GM12878 (cell line): Measurements from ENCODE around the gene SPAG16. TPM values are rescaled to one million over a fixed set of nuclear protein-coding genes. Genes with fewer than 3 reads are reported as not detected.

Experiments
- ATAC-seq: fragments of 200-7000 bp; cut with Tn5 transposase; 3 replicates; pipeline ENCODE4 v1.9.1; 2020; ENCODE audit warnings: mild to moderate bottlenecking, moderate library complexity
- BruUV-seq: library from RNA; stranded (reverse); fragments of 400-500 nt; replicated peaks from 2 replicates; lab custom pipeline; 2021; lab: Mats Ljungman, UMichigan
- CTCF ChIA-PET: fragments of 300-600 bp; sonication (Branson Sonifier 250); formaldehyde crosslinking; extraction: SDS; loops from one replicate; lab custom pipeline; 2021; ENCODE audit warnings: inconsistent platforms; lab: Yijun Ruan, JAX
- POLR2A ChIA-PET: fragments of 350-600 bp; formaldehyde crosslinking; extraction: SDS; loops from one replicate; lab custom pipeline; 2021; ENCODE audit warnings: inconsistent platforms; lab: Charles Lee
- RAD21 ChIA-PET: fragments of 300-600 bp; sonication (Branson Sonifier 250); formaldehyde crosslinking; loops from one replicate; lab custom pipeline; 2023; ENCODE audit warnings: antibody characterized with exemption; ENCODE audit not compliant: unreplicated experiment; lab: Charles Lee
- SMC1A ChIA-PET: fragments of 300-600 bp; sonication (Branson Sonifier 250); formaldehyde crosslinking; loops from one replicate; lab custom pipeline; 2023; ENCODE audit not compliant: unreplicated experiment, uncharacterized antibody; lab: Charles Lee
- DNase-seq: peaks from one replicate; pipeline ENCODE4 v3.0.0-alpha.2; 2011; ENCODE audit warnings: low read depth, low spot score
- FAIRE-seq: peaks from 3 replicates; lab custom pipeline; 2011; peaks lifted over from hg19 to GRCh38; lab: Jason Lieb, UNC
- H2AFZ ChIP-seq: 2 replicates; pipeline ENCODE4 v1.6.0; 2011; ENCODE audit warnings: low read depth, low read length, control low read depth; ENCODE audit not compliant: control insufficient read depth
- H3K27ac ChIP-seq: 2 replicates; pipeline ENCODE4 v1.5.1; 2011; ENCODE audit warnings: control low read depth; ENCODE audit not compliant: control insufficient read depth, insufficient read depth
- H3K27me3 ChIP-seq, 2 experiments: replicated peaks in 1 of 2; 2 replicates each; pipeline versions ENCODE4 v1.6.0 to v1.6.1; 2011; ENCODE audit warnings: low read length in 1 of 2; ENCODE audit not compliant: control insufficient read depth in 2 of 2, insufficient read depth in 2 of 2
- H3K36me3 ChIP-seq, 2 experiments: 2 replicates each; pipeline ENCODE4 v1.5.1; 2011; ENCODE audit warnings: low read length in 1 of 2; ENCODE audit not compliant: control insufficient read depth in 2 of 2, insufficient read depth in 2 of 2
- H3K4me1 ChIP-seq: 2 replicates; pipeline ENCODE4 v1.6.1; 2011; ENCODE audit warnings: mild to moderate bottlenecking, low read length, moderate library complexity, mixed read lengths; ENCODE audit not compliant: control insufficient read depth, insufficient read depth
- H3K4me2 ChIP-seq: 2 replicates; pipeline ENCODE4 v1.6.0; 2011; ENCODE audit warnings: control low read depth; ENCODE audit not compliant: control insufficient read depth, insufficient read depth
- H3K4me3 ChIP-seq: fragments of 200-600 bp; sonication (generic); 2 replicates; pipeline ENCODE4 v1.5.1; 2016
- H3K79me2 ChIP-seq: 2 replicates; pipeline ENCODE4 v1.6.0; 2011; ENCODE audit warnings: low read length; ENCODE audit not compliant: control insufficient read depth, insufficient read depth
- H3K9ac ChIP-seq: 2 replicates; pipeline ENCODE4 v1.8.0; 2011; ENCODE audit warnings: low read length, control low read depth, mixed read lengths; ENCODE audit not compliant: control insufficient read depth, insufficient read depth
- H3K9me3 ChIP-seq: replicated peaks from 3 replicates; pipeline ENCODE4 v1.5.1; 2011; ENCODE audit warnings: mild to moderate bottlenecking, low read length; ENCODE audit not compliant: control insufficient read depth, insufficient read depth
- H4K20me1 ChIP-seq: 2 replicates; pipeline ENCODE4 v1.6.0; 2011; ENCODE audit not compliant: control insufficient read depth, insufficient read depth
- ASH2L ChIP-seq: fragments of 300-600, 200-600 bp; sonication (generic); IDR thresholded peaks from 2 replicates; pipeline ENCODE4 v1.6.1; 2017; ENCODE audit warnings: low read depth, mild to moderate bottlenecking, borderline replicate concordance
- CBFB ChIP-seq: IDR thresholded peaks from 2 replicates; pipeline ENCODE4 v1.6.1; 2016; ENCODE audit warnings: antibody characterized with exemption, low read depth
- KDM1A ChIP-seq: fragments of 200-600 bp; sonication (generic); IDR thresholded peaks from 2 replicates; pipeline ENCODE4 v1.6.1; 2016; ENCODE audit warnings: borderline replicate concordance
- NBN ChIP-seq: fragments of 450-650 bp; IDR thresholded peaks from 2 replicates; pipeline ENCODE4 v1.6.1; 2016
- NFIC ChIP-seq: IDR thresholded peaks from 2 replicates; pipeline ENCODE4 v1.6.1; 2012; ENCODE audit warnings: low read depth, mild to moderate bottlenecking, inconsistent platforms, low read length, moderate library complexity
- NRF1 ChIP-seq: conservative IDR thresholded peaks from 2 replicates; pipeline ENCODE4 v1.6.1; 2011; ENCODE audit warnings: mild to moderate bottlenecking, low read depth, low read length, improper control_type of control experiment
- ZNF622 ChIP-seq: fragments of 450-650 bp; IDR thresholded peaks from 2 replicates; pipeline ENCODE4 v1.6.1; 2017; ENCODE audit warnings: mild to moderate bottlenecking, inconsistent platforms
- ZSCAN29 ChIP-seq: fragments of 450-650 bp; IDR thresholded peaks from 2 replicates; pipeline ENCODE4 v1.6.1; 2017; ENCODE audit warnings: mild to moderate bottlenecking, moderate library complexity
- WGBS: methylation state at CpG from one replicate; pipeline ENCODE4 v1.1.6; 2016; ENCODE audit warnings: low lambda C conversion rate; ENCODE audit not compliant: insufficient replicate concordance, insufficient coverage; ENCODE audit errors: missing lambda C conversion rate; 5-methylcytosine and 5-hydroxymethylcytosine counted together
- in situ Hi-C: fragments of 300-500 bp; cut with MboI; formaldehyde crosslinking; loops from 9 replicates; pipeline ENCODE4 v1.14.3; 2018; ENCODE audit warnings: mixed read lengths
- intact Hi-C: fragments of 100-400 bp; cut with micrococcal nuclease; formaldehyde crosslinking; loops from one replicate; pipeline ENCODE4 v1.14.2; 2022; ENCODE audit not compliant: unreplicated experiment
- polyA plus RNA-seq, 11 experiments: library from polyadenylated mRNA; depleted of rRNA in 4 of 11; unstranded in 6 of 11; stranded (reverse) in 5 of 11; fragments of >200 nt; fragmentation: Nextera tagmentation in 4 of 11; fragmentation: Illumina TruSeq in 1 of 11; extraction: Ambion mirVana in 4 of 11; extraction: Trizol in 1 of 11; gene quantifications; 1 replicate in 1 of 11; 2 replicates in 10 of 11; pipeline versions ENCODE4 v1.2.1 to v1.2.3, GENCODE V29; 2011 to 2016; ENCODE audit warnings: inconsistent platforms in 2 of 11, missing spikeins in 2 of 11, low read depth in 1 of 11
- total RNA-seq, 4 experiments: library from RNA; depleted of rRNA in 3 of 4; stranded (reverse); fragments of >200 nt in 3 of 4; fragmentation: Illumina TruSeq in 1 of 4; extraction: Trizol in 1 of 4; gene quantifications; 2 replicates each; pipeline versions ENCODE4 v1.2.1 to v1.2.3, GENCODE V29; 2013 to 2021
- TF ChIP-seq, protein P1 (sequence below): fragments of 450-650 bp; IDR thresholded peaks from 2 replicates; pipeline ENCODE4 v1.6.1; 2016; ENCODE audit warnings: mild to moderate bottlenecking
- TF ChIP-seq, protein P2 (sequence below): fragments of 450-650 bp; IDR thresholded peaks from 2 replicates; pipeline ENCODE4 v1.6.1; 2017; ENCODE audit warnings: low read depth, mild to moderate bottlenecking, moderate library complexity
- TF ChIP-seq, protein P3 (sequence below): fragments of 450-650 bp; IDR thresholded peaks from 2 replicates; pipeline ENCODE4 v1.6.1; 2017; ENCODE audit warnings: antibody characterized with exemption, mild to moderate bottlenecking, moderate library complexity
- TF ChIP-seq, protein P4 (sequence below): fragments of 150-350 bp; IDR thresholded peaks from 2 replicates; pipeline ENCODE4 v1.6.1; 2016; ENCODE audit warnings: low read depth, low read length

The SPAG16 gene
- total and polyA plus RNA-seq, 10 of the 15 experiments (the other 5 are each of a cell fraction or from before 2014, with no cell fraction given), result 6.0 to 25.0 (median 15.2) TPM

DNA sequence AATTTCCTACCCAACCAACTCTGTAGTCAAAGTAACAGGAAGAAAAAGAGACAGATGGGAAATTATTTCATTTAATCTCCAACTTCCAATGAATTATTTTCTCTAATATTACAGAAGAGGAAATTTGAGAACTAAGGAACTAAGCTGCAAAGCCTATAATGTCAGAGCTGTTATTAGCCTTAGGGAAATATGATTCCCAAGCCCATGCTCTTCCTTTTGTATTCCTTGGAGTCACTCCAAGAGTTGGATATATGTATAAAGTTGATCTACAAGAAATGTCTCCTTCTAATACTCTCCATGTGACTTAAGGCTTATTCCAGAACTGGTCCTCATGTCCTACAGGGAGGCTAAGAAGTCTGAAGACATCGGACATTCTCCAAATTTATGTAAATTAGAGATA lies 1095.0 kb downstream of the SPAG16 start:
- Histone ChIP-seq H3K4me2 (no peak overlapping the region), H3K4me3 (no peak overlapping the region), H2AFZ (no peak overlapping the region), H3K9me3 (no peaks in the 10 kb centered on the region), H3K36me3 (no peaks in the 10 kb centered on the region), H4K20me1 (no peaks in the 10 kb centered on the region), H3K27me3 (no peaks in the 10 kb centered on the region), H3K79me2 (no peaks in the 10 kb centered on the region), H3K9ac (no peak overlapping the region), H3K27ac (no peak overlapping the region), H3K4me1 (no peaks in the 10 kb centered on the region)
- intact Hi-C loops, result no loop called here
- DNase-seq, result no peak
- CTCF ChIA-PET, result no interaction called here
- POLR2A ChIA-PET, result interaction anchor here (0.6 kb wide), 1 partner anchor 53 kb away, joined by 5 read pairs; no protein-coding TSS in a partner anchor
- RAD21 ChIA-PET, result no interaction called here
- no peak for FAIRE-seq
- 53% methylated on average over 1 of the region's 1 CpG for WGBS
- no TSS peak for BruUV-seq
- TF ChIP-seq, protein P1, sequence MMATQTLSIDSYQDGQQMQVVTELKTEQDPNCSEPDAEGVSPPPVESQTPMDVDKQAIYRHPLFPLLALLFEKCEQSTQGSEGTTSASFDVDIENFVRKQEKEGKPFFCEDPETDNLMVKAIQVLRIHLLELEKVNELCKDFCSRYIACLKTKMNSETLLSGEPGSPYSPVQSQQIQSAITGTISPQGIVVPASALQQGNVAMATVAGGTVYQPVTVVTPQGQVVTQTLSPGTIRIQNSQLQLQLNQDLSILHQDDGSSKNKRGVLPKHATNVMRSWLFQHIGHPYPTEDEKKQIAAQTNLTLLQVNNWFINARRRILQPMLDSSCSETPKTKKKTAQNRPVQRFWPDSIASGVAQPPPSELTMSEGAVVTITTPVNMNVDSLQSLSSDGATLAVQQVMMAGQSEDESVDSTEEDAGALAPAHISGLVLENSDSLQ, result no peak
- no peak for TF ChIP-seq KDM1A
- TF ChIP-seq, protein P2, sequence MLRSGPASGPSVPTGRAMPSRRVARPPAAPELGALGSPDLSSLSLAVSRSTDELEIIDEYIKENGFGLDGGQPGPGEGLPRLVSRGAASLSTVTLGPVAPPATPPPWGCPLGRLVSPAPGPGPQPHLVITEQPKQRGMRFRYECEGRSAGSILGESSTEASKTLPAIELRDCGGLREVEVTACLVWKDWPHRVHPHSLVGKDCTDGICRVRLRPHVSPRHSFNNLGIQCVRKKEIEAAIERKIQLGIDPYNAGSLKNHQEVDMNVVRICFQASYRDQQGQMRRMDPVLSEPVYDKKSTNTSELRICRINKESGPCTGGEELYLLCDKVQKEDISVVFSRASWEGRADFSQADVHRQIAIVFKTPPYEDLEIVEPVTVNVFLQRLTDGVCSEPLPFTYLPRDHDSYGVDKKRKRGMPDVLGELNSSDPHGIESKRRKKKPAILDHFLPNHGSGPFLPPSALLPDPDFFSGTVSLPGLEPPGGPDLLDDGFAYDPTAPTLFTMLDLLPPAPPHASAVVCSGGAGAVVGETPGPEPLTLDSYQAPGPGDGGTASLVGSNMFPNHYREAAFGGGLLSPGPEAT, result no peak
- no peak for TF ChIP-seq ZSCAN29
- no peak for TF ChIP-seq ZNF622
- TF ChIP-seq, protein P3, sequence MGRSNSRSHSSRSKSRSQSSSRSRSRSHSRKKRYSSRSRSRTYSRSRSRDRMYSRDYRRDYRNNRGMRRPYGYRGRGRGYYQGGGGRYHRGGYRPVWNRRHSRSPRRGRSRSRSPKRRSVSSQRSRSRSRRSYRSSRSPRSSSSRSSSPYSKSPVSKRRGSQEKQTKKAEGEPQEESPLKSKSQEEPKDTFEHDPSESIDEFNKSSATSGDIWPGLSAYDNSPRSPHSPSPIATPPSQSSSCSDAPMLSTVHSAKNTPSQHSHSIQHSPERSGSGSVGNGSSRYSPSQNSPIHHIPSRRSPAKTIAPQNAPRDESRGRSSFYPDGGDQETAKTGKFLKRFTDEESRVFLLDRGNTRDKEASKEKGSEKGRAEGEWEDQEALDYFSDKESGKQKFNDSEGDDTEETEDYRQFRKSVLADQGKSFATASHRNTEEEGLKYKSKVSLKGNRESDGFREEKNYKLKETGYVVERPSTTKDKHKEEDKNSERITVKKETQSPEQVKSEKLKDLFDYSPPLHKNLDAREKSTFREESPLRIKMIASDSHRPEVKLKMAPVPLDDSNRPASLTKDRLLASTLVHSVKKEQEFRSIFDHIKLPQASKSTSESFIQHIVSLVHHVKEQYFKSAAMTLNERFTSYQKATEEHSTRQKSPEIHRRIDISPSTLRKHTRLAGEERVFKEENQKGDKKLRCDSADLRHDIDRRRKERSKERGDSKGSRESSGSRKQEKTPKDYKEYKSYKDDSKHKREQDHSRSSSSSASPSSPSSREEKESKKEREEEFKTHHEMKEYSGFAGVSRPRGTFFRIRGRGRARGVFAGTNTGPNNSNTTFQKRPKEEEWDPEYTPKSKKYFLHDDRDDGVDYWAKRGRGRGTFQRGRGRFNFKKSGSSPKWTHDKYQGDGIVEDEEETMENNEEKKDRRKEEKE, result no peak
- no peak for TF ChIP-seq ASH2L
- TF ChIP-seq, protein P4, sequence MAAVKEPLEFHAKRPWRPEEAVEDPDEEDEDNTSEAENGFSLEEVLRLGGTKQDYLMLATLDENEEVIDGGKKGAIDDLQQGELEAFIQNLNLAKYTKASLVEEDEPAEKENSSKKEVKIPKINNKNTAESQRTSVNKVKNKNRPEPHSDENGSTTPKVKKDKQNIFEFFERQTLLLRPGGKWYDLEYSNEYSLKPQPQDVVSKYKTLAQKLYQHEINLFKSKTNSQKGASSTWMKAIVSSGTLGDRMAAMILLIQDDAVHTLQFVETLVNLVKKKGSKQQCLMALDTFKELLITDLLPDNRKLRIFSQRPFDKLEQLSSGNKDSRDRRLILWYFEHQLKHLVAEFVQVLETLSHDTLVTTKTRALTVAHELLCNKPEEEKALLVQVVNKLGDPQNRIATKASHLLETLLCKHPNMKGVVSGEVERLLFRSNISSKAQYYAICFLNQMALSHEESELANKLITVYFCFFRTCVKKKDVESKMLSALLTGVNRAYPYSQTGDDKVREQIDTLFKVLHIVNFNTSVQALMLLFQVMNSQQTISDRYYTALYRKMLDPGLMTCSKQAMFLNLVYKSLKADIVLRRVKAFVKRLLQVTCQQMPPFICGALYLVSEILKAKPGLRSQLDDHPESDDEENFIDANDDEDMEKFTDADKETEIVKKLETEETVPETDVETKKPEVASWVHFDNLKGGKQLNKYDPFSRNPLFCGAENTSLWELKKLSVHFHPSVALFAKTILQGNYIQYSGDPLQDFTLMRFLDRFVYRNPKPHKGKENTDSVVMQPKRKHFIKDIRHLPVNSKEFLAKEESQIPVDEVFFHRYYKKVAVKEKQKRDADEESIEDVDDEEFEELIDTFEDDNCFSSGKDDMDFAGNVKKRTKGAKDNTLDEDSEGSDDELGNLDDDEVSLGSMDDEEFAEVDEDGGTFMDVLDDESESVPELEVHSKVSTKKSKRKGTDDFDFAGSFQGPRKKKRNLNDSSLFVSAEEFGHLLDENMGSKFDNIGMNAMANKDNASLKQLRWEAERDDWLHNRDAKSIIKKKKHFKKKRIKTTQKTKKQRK, result no peak
- TF ChIP-seq NBN, result no peak
- TF ChIP-seq NFIC, result no peak
- no peak for TF ChIP-seq CBFB
- TF ChIP-seq NRF1, result no peak
- in situ Hi-C loops, result no loop called here
- no peak for ATAC-seq
- SMC1A ChIA-PET, result no interaction called here
